H9 (cell line): ENCODE data around the gene ANKMY1. TPM values are rescaled to one million over a fixed set of nuclear protein-coding genes. Genes with fewer than 3 reads are reported as not detected.

Experiments
- DNase-seq: peaks from one replicate; pipeline ENCODE4 v3.0.0-alpha.2; 2017
- H2AFZ ChIP-seq: one replicate; pipeline ENCODE4 v1.6.1; 2013; ENCODE audit warnings: mild to moderate bottlenecking, low read length, control low read depth, moderate library complexity
- H2AK5ac ChIP-seq: 2 replicates; pipeline ENCODE4 v1.6.1; 2013; ENCODE audit warnings: low read length, control low read depth, mixed read lengths; ENCODE audit not compliant: insufficient read length
- H2BK120ac ChIP-seq: one replicate; pipeline ENCODE4 v1.6.1; 2013; ENCODE audit warnings: low read depth, mild to moderate bottlenecking, low read length, control low read depth, inconsistent platforms; ENCODE audit not compliant: poor library complexity, severe bottlenecking
- H2BK12ac ChIP-seq: 2 replicates; pipeline ENCODE4 v1.6.1; 2013; ENCODE audit warnings: low read length, control low read depth, mixed read lengths, low read depth; ENCODE audit not compliant: insufficient read length
- H2BK15ac ChIP-seq: 2 replicates; pipeline ENCODE4 v1.6.1; 2013; ENCODE audit warnings: low read depth, low read length, control low read depth
- H2BK20ac ChIP-seq: one replicate; pipeline ENCODE4 v1.6.1; 2013; ENCODE audit warnings: low read depth, mild to moderate bottlenecking, low read length, control low read depth, inconsistent platforms; ENCODE audit not compliant: poor library complexity, severe bottlenecking
- H2BK5ac ChIP-seq: 2 replicates; pipeline ENCODE4 v1.6.1; 2013; ENCODE audit warnings: low read length, control low read depth, mixed read lengths; ENCODE audit not compliant: insufficient read length
- H3K14ac ChIP-seq: 2 replicates; pipeline ENCODE4 v1.6.1; 2013; ENCODE audit warnings: low read length, control low read depth; ENCODE audit not compliant: insufficient read depth
- H3K18ac ChIP-seq: 2 replicates; pipeline ENCODE4 v1.6.1; 2013; ENCODE audit warnings: low read depth, mild to moderate bottlenecking, mixed read lengths, low read length, control low read depth; ENCODE audit not compliant: insufficient read length
- H3K23ac ChIP-seq: 2 replicates; pipeline ENCODE4 v1.6.1; 2013; ENCODE audit warnings: low read length, control low read depth, mixed read lengths, low read depth; ENCODE audit not compliant: insufficient read length
- H3K23me2 ChIP-seq: 2 replicates; pipeline ENCODE4 v1.6.1; 2013; ENCODE audit warnings: low read depth, mild to moderate bottlenecking, mixed read lengths, low read length, control low read depth; ENCODE audit not compliant: insufficient read length, poor library complexity, severe bottlenecking
- H3K27ac ChIP-seq: 2 replicates; pipeline ENCODE4 v1.5.1; 2013; ENCODE audit warnings: low read length, control low read depth, mixed read lengths, low read depth; ENCODE audit not compliant: insufficient read length
- H3K27me3 ChIP-seq: 2 replicates; pipeline ENCODE4 v1.6.1; 2013; ENCODE audit warnings: low read length, control low read depth, inconsistent platforms; ENCODE audit not compliant: insufficient read depth
- H3K4ac ChIP-seq: 2 replicates; pipeline ENCODE4 v1.6.1; 2013; ENCODE audit warnings: low read depth, mild to moderate bottlenecking, control low read depth, inconsistent platforms, low read length, moderate library complexity
- H3K4me1 ChIP-seq: 2 replicates; pipeline ENCODE4 v1.6.1; 2013; ENCODE audit warnings: low read length, control low read depth, inconsistent platforms; ENCODE audit not compliant: insufficient read depth
- H3K4me2 ChIP-seq: 2 replicates; pipeline ENCODE4 v1.6.1; 2013; ENCODE audit warnings: low read length, control low read depth, mixed read lengths; ENCODE audit not compliant: insufficient read length, insufficient read depth
- H3K56ac ChIP-seq: 2 replicates; pipeline ENCODE4 v1.6.1; 2013; ENCODE audit warnings: low read depth, mild to moderate bottlenecking, mixed read lengths, low read length, control low read depth; ENCODE audit not compliant: insufficient read length
- H3K79me1 ChIP-seq: 2 replicates; pipeline ENCODE4 v1.6.1; 2013; ENCODE audit warnings: low read depth, mild to moderate bottlenecking, moderate library complexity, low read length, control low read depth, inconsistent platforms; ENCODE audit not compliant: insufficient read depth, poor library complexity, severe bottlenecking
- H3K79me2 ChIP-seq: 2 replicates; pipeline ENCODE4 v1.6.1; 2013; ENCODE audit warnings: low read length, control low read depth, inconsistent platforms; ENCODE audit not compliant: insufficient read depth
- H3K9ac ChIP-seq: 2 replicates; pipeline ENCODE4 v1.6.1; 2013; ENCODE audit warnings: low read length, control low read depth, mixed read lengths; ENCODE audit not compliant: insufficient read length; ENCODE audit errors: extremely low read depth
- H3K9me3 ChIP-seq: one replicate; pipeline ENCODE4 v1.6.1; 2013; ENCODE audit warnings: low read depth, low read length, inconsistent platforms; ENCODE audit not compliant: control insufficient read depth
- H3T11ph ChIP-seq: one replicate; pipeline ENCODE4 v1.6.1; 2013; ENCODE audit warnings: mild to moderate bottlenecking, low read length, control low read depth, inconsistent platforms
- H4K20me1 ChIP-seq: one replicate; pipeline ENCODE4 v1.6.1; 2013; ENCODE audit not compliant: control insufficient read depth, insufficient read length, insufficient read depth
- H4K5ac ChIP-seq: 2 replicates; pipeline ENCODE4 v1.6.1; 2013; ENCODE audit warnings: low read depth, mild to moderate bottlenecking, mixed read lengths, low read length, control low read depth; ENCODE audit not compliant: insufficient read length
- H4K8ac ChIP-seq: replicated peaks from 2 replicates; pipeline ENCODE4 v1.6.1; 2013; ENCODE audit warnings: low read length, control low read depth, mixed read lengths, low read depth; ENCODE audit not compliant: insufficient read length
- H4K91ac ChIP-seq: 2 replicates; pipeline ENCODE4 v1.6.1; 2013; ENCODE audit warnings: low read depth, mild to moderate bottlenecking, moderate library complexity, mixed read lengths, low read length, control low read depth; ENCODE audit not compliant: insufficient read length
- H3K27ac Mint-ChIP-seq, 3 experiments: 2 replicates in 2 of 3; 3 replicates in 1 of 3; pipeline ENCODE4 v1.8.0; 2020 to 2021; ENCODE audit warnings: mixed read lengths in 3 of 3, mild to moderate bottlenecking in 1 of 3, moderate library complexity in 1 of 3
- H3K27me3 Mint-ChIP-seq: 2 replicates; pipeline ENCODE4 v1.8.0; 2021; ENCODE audit warnings: low read depth, mild to moderate bottlenecking, moderate library complexity, mixed read lengths
- H3K36me3 Mint-ChIP-seq, 3 experiments: 2 replicates in 2 of 3; 3 replicates in 1 of 3; pipeline ENCODE4 v1.8.0; 2020 to 2021; ENCODE audit warnings: low read depth in 3 of 3, mixed read lengths in 3 of 3; ENCODE audit not compliant: insufficient read depth in 1 of 3
- H3K4me1 Mint-ChIP-seq, 2 experiments: 2 replicates each; pipeline ENCODE4 v1.8.0; 2020; ENCODE audit warnings: mixed read lengths in 2 of 2
- H3K4me3 Mint-ChIP-seq, 2 experiments: 2 replicates in 1 of 2; 3 replicates in 1 of 2; pipeline ENCODE4 v1.8.0; 2020 to 2021; ENCODE audit warnings: mild to moderate bottlenecking in 2 of 2, mixed read lengths in 2 of 2, moderate library complexity in 1 of 2
- H3K9me3 Mint-ChIP-seq, 2 experiments: 2 replicates in 1 of 2; 3 replicates in 1 of 2; pipeline ENCODE4 v1.8.0; 2020; ENCODE audit warnings: mild to moderate bottlenecking in 2 of 2, mixed read lengths in 2 of 2, moderate library complexity in 1 of 2
- CTCF ChIP-seq: fragments of 200-600 bp; sonication (generic); conservative IDR thresholded peaks from 3 replicates; pipeline ENCODE4 v1.8.0; 2021; ENCODE audit warnings: antibody characterized with exemption, mild to moderate bottlenecking
- WGBS: extraction: QIAGEN DNeasy Blood & Tissue Kit; methylation state at CpG from one replicate; pipeline ENCODE4 v1.1.7; 2013; ENCODE audit warnings: missing lambda C conversion rate, low lambda C conversion rate, mixed read lengths; ENCODE audit not compliant: insufficient read length; ENCODE audit errors: extremely low coverage; 5-methylcytosine and 5-hydroxymethylcytosine counted together
- microRNA-seq: library from miRNA; unstranded; fragments of <30 nt; microRNA quantifications from one replicate; pipeline ENCODE4, GENCODE V29; 2020; ENCODE audit warnings: borderline microRNAs expressed
- total RNA-seq: library from RNA; stranded (reverse); gene quantifications from 2 replicates; pipeline ENCODE4 v1.2.1, GENCODE V29; 2021

Gene ANKMY1
- total RNA-seq, 1 experiment from 2014 or later: 13.7 TPM

- Mint-ChIP-seq H3K4me1 (peaks cover 12 to 15% of the 10 kb centered on the region in 2 experiments), H3K9me3 (peaks cover 14 to 20% of the 10 kb centered on the region in 2 experiments), H3K27me3 (peaks cover 55% of the 10 kb centered on the region), H3K36me3 (peaks cover 0 to 2% (median 0%) of the 10 kb centered on the region in 3 experiments; a peak in 3 of 7 replicates), H3K4me3 (no peak overlapping the region), H3K27ac (no peak overlapping the region)
- DNase-seq: peak; percentile 39
- H3K14ac ChIP-seq: no peak overlapping the region; the same call in 1 of the 2 replicates
- no peak overlapping the region for H2AK5ac ChIP-seq
- no peak overlapping the region for H3T11ph ChIP-seq
- H4K91ac ChIP-seq: no peak overlapping the region
- no peak overlapping the region for H4K5ac ChIP-seq
- H3K23me2 ChIP-seq: peaks cover 5% of the 10 kb centered on the region
- H2AFZ ChIP-seq: no peak overlapping the region
- H2BK120ac ChIP-seq: no peak overlapping the region
- no peak overlapping the region for H2BK20ac ChIP-seq
- no peak overlapping the region for H3K27ac ChIP-seq
- H3K4me2 ChIP-seq: no peak overlapping the region
- H4K8ac ChIP-seq: no peak overlapping the region
- no peaks in the 10 kb centered on the region; the same call in 1 of the 2 replicates for H3K27me3 ChIP-seq
- H4K20me1 ChIP-seq: no peaks in the 10 kb centered on the region
- H2BK12ac ChIP-seq: no peak overlapping the region
- H3K9me3 ChIP-seq: no peaks in the 10 kb centered on the region
- H3K23ac ChIP-seq: no peak overlapping the region
- no peaks in the 10 kb centered on the region for H3K79me2 ChIP-seq
- H2BK15ac ChIP-seq: no peak overlapping the region
- H2BK5ac ChIP-seq: no peak overlapping the region
- H3K79me1 ChIP-seq: no peaks in the 10 kb centered on the region
- no peaks in the 10 kb centered on the region for H3K4me1 ChIP-seq
- no peak overlapping the region for H3K4ac ChIP-seq
- TF ChIP-seq CTCF: no peak
- WGBS: no CpG with 5 or more reads among the region's 14 CpGs
- H3K56ac ChIP-seq: no peak overlapping the region
- H3K18ac ChIP-seq: no peak overlapping the region
- H3K9ac ChIP-seq: no peak overlapping the region
These were observed 127.8 kb downstream of the ANKMY1 start for GRCh38 chr2:240429872-240430491.

Small RNA genes within 50 kb of the gene (microRNA-seq; reads per million reads assigned to microRNA genes)
- gene MIR149: 463 reads per million, percentile 89 among the genes with 10 or more reads in this experiment

Other genes starting within 250 kb of the ANKMY1 start
- 39.4 and 44.0 TPM in 2 replicates for gene GPC1, start 122.3 kb downstream of the ANKMY1 start, total RNA-seq
- gene DUSP28, start 2.4 kb upstream of the ANKMY1 start, total RNA-seq: 1.6 and 2.9 TPM in 2 replicates
- gene RNPEPL1, start 10.5 kb upstream of the ANKMY1 start, total RNA-seq: 22.5 and 24.7 TPM in 2 replicates
- gene CAPN10, start 28.7 kb upstream of the ANKMY1 start, total RNA-seq: 45.0 and 47.4 TPM in 2 replicates
- gene GPR35, start 67.5 kb upstream of the ANKMY1 start, total RNA-seq: 0.66 and 1.4 TPM in 2 replicates
- gene AQP12B, start 124.9 kb upstream of the ANKMY1 start, total RNA-seq: not detected in 2 replicates
- not detected in 2 replicates for gene AQP12A, start 133.9 kb upstream of the ANKMY1 start, total RNA-seq